Posterior vena cava (tissue), 2 donors: Measurements from ENCODE around the gene TTC7B. TPM values are rescaled to one million over a fixed set of nuclear protein-coding genes. Genes with fewer than 3 reads are reported as not detected.

Source experiments
- DNase-seq: peaks from one replicate; pipeline ENCODE4 v3.0.0-alpha.2; 2020; ENCODE audit warnings: low spot score
- intact Hi-C, 2 donors: fragments of 100-400 bp; cut with DNase I; formaldehyde crosslinking; loops; one replicate each; pipeline versions ENCODE4 v1.14.1 to v1.14.2; 2022 to 2023
- total RNA-seq, 2 donors: library from RNA; stranded (reverse); fragmentation: NEBNext Ultra II Directional; extraction: Animal tissue kit (Norgen Biotek cat#: 25700); gene quantifications; one replicate each; pipeline ENCODE4 v1.2.1, GENCODE V29; 2021
- donor health status: DM: yes; HTN: yes; CAD: no.
- donor health status: DM: yes; HTN: yes; CAD: no.

The TTC7B gene
- total RNA-seq, 2 donors from 2014 or later, result 60.5 to 75.7 TPM

DNA sequence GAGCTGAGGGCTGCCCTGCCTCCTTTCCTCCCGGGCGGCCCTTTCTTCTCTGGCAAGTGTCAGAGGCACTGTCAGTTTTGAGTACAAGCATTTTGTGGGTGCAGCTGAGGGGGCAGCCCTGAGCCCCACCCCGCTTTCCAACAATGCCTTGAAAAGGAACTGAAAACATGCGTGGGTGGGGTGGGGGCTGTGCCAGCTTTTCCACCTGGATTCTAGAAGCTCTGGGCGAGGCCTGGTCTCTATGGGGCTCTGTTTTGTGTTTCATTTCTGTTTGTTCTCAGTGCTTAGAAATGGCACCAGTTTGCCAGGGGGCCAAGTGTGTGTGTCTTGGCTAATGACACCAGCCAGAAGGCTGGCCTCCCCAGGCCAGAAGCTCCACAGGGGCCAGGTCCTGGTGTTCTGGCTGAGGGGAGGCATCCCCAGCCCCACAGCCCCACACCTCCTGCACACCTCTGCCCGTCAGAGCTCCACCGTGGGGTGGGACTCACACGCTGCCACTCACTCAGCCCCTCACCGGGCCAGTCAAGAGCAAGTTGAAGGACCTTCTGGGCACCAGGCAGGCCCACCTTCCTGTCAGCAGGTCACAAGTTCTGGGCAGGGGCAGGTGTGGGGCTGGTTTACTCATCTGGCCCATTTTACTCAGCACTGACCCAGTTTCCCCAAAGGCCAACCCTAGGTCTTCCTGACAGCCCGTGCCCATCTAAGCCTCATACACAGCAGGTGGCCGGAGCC, 264.3 kb downstream of the TTC7B start:
- DNase-seq, result peak; percentile 65
- intact Hi-C loops, result no loop called here

- intact Hi-C loops, result no loop called here
- peak; percentile 16 for DNase-seq
Observed at GRCh38 chr14:90551070-90551704, 265.0 kb downstream of the TTC7B start.

- no peak for DNase-seq
Observed at GRCh38 chr14:90549794-90550641, 266.2 kb downstream of the TTC7B start.

GRCh38 chr14:90548455-90548854, 267.8 kb downstream of the TTC7B start:
- DNase-seq, result no peak

More at GRCh38 chr14:90549794-90550641, 266.2 kb downstream of the TTC7B start:
- intact Hi-C loops, result no loop called here

GRCh38 chr14:90547968-90548367, 268.3 kb downstream of the TTC7B start:
- intact Hi-C loops, result no loop called here
- DNase-seq, result no peak

More at GRCh38 chr14:90548455-90548854, 267.8 kb downstream of the TTC7B start:
- intact Hi-C loops, result no loop called here

GRCh38 chr14:90547250-90547649, 269.0 kb downstream of the TTC7B start:
- intact Hi-C loops, result no loop called here
- DNase-seq, result no peak

GRCh38 chr14:90546767-90547166, 269.5 kb downstream of the TTC7B start:
- intact Hi-C loops, result no loop called here
- peak; percentile 71 for DNase-seq

- DNase-seq, result peak; percentile 63
- intact Hi-C loops, result no loop called here
Observed at GRCh38 chr14:90545966-90546751, 270.1 kb downstream of the TTC7B start.

GRCh38 chr14:90545382-90545781, 270.8 kb downstream of the TTC7B start:
- intact Hi-C loops, result no loop called here
- DNase-seq, result no peak

DNA sequence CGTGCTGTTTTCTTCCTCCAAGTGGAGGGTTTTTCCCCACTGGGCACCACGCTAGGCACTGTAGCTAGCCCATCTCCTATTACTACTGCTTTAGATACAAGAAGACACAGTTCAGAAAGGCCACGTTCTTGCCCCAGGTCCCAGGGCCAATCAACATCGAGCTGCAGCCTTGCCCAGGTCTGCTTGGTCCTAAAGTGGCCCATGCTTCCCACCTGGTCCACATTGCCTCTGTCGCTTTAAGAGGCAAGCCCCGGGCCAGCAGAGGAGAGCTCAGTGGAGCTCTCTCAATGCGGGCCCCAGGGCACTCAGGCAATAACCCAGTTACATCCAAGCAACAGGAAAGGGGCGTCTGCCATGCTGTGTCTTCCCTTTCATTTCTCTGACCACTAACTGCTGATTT, 271.3 kb downstream of the TTC7B start:
- no peak for DNase-seq
- intact Hi-C loops, result no loop called here

- no peak for DNase-seq
- intact Hi-C loops, result no loop called here
Observed at GRCh38 chr14:90544566-90544965, 271.7 kb downstream of the TTC7B start.

GRCh38 chr14:90543876-90544275, 272.4 kb downstream of the TTC7B start:
- intact Hi-C loops, result no loop called here
- DNase-seq, result peak; percentile 72

GRCh38 chr14:90541076-90541634, 275.1 kb downstream of the TTC7B start:
- intact Hi-C loops, result no loop called here
- peak; percentile 73 for DNase-seq

DNA sequence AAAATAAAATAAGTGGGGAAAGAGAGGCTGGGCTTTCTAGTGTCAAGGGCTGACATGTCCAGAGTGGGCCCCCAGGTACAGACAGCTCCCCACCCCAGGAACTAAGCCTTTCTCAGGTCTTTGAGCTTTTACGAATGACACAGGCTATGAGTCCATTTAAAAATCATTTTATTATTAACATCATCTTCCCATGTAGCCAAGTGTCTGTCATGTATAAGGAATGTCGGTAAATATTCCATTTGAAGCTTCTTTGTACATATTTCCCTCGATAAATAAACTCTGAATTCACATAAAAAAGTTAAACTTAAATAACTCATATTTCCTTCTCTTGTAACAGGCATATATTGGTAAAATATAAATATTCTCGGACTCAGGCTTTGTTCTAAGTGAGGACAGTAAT, 275.8 kb downstream of the TTC7B start:
- intact Hi-C loops, result no loop called here
- DNase-seq, result no peak

DNA sequence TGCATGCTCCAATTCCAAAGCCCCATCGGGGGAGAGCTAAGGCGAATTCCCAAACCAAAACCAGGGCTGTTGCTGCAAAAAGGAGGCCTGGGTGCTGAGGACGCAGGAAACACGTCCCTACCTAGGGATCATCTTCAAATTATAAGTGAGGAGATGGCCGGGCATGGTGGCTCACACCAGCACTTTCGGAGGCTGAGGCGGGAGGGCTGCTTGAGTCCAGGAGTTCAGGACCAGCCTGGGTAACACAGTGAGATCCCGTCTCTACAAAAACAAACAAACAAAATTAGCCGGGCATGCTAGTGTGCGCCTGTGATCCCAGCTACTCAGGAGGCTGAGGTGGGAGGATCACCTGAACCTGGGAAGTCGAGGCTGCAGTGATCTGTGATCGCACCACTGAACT, 276.2 kb downstream of the TTC7B start:
- intact Hi-C loops, result loop anchor here in 1 of 2 donors (10.0 kb wide), 1 partner anchor 155 kb away; no protein-coding TSS in a partner anchor
- DNase-seq, result peak; percentile 32

- DNase-seq, result no peak
- intact Hi-C loops, result loop anchor here in 1 of 2 donors (10.0 kb wide), 1 partner anchor 155 kb away; no protein-coding TSS in a partner anchor
Observed at GRCh38 chr14:90539496-90539775, 276.8 kb downstream of the TTC7B start.

- no peak for DNase-seq
- intact Hi-C loops, result loop anchor here in 1 of 2 donors (10.0 kb wide), 1 partner anchor 156 kb away; no protein-coding TSS in a partner anchor
Observed at GRCh38 chr14:90538716-90539495, 277.3 kb downstream of the TTC7B start.

- no peak for DNase-seq
- intact Hi-C loops, result loop anchor here in 1 of 2 donors (10.0 kb wide), 1 partner anchor 157 kb away; no protein-coding TSS in a partner anchor
Observed at GRCh38 chr14:90538095-90538494, 278.1 kb downstream of the TTC7B start.
